HL-60/S4 (cell line): ENCODE results near the gene LONP1.

Source experiments
- in situ Hi-C: fragments of 300-500 bp; cut with MboI; formaldehyde crosslinking; loops from 2 replicates; pipeline ENCODE4 v1.14.3; 2022; ENCODE audit warnings: low sequenced_read_pairs

Gene LONP1

GRCh38 chr19:5651361-5651760, 68.6 kb downstream of the LONP1 start:
- in situ Hi-C loops: no loop called here

GRCh38 chr19:5648464-5648863, 71.5 kb downstream of the LONP1 start:
- in situ Hi-C loops: no loop called here

GRCh38 chr19:5646703-5647102, 73.2 kb downstream of the LONP1 start:
- in situ Hi-C loops: no loop called here

GRCh38 chr19:5645409-5645808, 74.5 kb downstream of the LONP1 start:
- in situ Hi-C loops: no loop called here

- in situ Hi-C loops: no loop called here
These were observed 75.9 kb downstream of the LONP1 start for GRCh38 chr19:5644037-5644436.

- in situ Hi-C loops: no loop called here
These were observed 76.9 kb downstream of the LONP1 start for GRCh38 chr19:5643060-5643459.

- in situ Hi-C loops: no loop called here
These were observed 77.7 kb downstream of the LONP1 start for GRCh38 chr19:5642204-5642603.
